ENCODE results near the gene DUX4.
A peak's percentile ranks its signal among the peaks of the same experiment; 100 is the strongest.
"Not testable (repeated sequence)": the region's sequence is repeated elsewhere in the genome, so short reads cannot be mapped to it uniquely, and the experiment has no call there.

Gene DUX4

GRCh38 chr4:190173428-190173827 lies at the start of gene DUX4:
TSS of gene DUX4 (plus strand) at chr4:190173774. CDS start at chr4:190173774, 0 bp downstream.
- intact Hi-C loops (cut with DNase I); DNase-seq: not testable (repeated sequence)

GRCh38 chr4:190175436-190175835 lies 1.9 kb downstream of the DUX4 start:
- peak in 3 of 10 donors; percentile 5 to 61 (median 15) for DNase-seq
- intact Hi-C loops (cut with DNase I) = not testable (repeated sequence)

DNA sequence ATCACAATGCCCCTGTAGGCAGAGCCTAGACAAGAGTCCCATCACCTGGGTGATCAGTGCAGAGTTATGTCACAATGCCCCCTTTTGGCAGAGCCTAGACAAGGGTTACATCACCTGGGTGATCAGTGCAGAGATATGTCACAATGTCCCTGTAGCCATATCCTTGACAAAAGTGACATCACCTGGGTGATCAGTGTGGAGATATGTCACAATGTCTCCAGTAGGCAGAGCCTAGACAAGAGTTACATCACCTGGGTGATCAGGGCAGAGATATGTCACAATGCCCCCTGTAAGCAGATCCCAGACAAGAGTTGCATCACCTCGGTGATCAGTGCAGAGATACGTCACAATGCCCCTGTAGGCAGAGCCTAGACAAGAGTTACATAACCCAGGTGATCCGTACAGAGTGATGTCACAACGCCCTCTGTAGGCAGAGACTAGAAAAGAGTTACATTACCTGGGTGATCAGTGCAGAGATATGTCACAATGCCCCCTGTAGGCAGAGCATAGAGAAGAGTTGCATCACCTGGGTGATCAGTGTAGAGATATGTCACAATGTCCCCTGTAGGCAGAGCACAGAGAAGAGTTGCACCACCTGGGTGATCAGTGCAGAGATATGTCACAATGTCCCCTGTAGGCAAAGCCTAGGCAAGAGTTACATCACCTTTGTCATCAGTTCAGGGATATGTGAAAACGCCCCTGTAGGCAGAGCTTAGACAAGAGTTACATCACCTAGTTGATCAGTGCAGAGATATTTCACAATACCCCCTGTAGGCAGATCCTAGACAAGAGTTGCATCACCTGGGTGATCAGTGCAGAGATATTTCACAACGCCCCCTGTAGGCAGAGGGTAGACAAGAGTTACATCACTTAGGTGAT lies 4.4 kb downstream of the DUX4 start:
- DNase-seq = peak in 4 of 10 donors; percentile 6 to 25 (median 13)
- intact Hi-C loops (cut with DNase I) = not testable (repeated sequence)

GRCh38 chr4:190178606-190178990 lies 5.0 kb downstream of the DUX4 start:
- intact Hi-C loops (cut with DNase I); DNase-seq: not testable (repeated sequence)

DNA sequence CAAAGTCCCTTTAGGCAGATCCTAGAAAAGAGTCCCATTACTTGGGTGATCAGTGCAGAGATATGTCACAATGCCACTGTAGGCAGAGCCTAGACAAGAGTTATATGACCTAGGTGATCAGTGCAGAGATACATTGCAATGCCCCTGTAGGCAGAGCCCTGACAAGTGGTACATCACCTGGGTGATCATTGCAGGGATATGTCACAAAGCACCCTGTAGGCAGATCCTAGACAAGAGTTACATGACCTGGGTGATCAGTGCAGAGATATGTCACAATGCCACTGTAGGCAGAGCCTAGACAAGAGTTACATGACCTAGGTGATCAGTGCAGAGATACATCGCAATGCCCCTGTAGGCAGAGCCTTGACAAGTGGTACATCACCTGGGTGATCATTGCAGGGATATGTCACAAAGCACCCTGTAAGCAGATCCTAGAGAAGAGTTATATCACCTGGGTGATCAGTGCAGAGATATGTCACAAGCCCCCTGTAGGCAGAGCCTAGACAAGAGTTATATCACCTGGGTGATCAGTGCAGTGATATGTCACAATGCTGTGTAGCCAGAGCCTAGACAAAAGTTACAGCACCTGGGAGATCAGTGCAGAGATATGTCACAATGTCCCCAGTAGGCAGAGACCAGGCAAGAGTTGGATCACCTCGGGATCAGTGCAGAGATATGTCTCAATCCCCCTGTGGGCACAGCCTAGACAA lies 5.6 kb downstream of the DUX4 start:
- intact Hi-C loops (cut with DNase I) = not testable (repeated sequence)
- peak in 2 of 10 donors; percentile 0 to 16 for DNase-seq

- DNase-seq; intact Hi-C loops (cut with DNase I): not testable (repeated sequence)
Measured at GRCh38 chr4:190179740-190180094, 6.1 kb downstream of the DUX4 start.

GRCh38 chr4:190180947-190181346 lies 7.4 kb downstream of the DUX4 start:
- intact Hi-C loops (cut with DNase I); DNase-seq: not testable (repeated sequence)

DNA sequence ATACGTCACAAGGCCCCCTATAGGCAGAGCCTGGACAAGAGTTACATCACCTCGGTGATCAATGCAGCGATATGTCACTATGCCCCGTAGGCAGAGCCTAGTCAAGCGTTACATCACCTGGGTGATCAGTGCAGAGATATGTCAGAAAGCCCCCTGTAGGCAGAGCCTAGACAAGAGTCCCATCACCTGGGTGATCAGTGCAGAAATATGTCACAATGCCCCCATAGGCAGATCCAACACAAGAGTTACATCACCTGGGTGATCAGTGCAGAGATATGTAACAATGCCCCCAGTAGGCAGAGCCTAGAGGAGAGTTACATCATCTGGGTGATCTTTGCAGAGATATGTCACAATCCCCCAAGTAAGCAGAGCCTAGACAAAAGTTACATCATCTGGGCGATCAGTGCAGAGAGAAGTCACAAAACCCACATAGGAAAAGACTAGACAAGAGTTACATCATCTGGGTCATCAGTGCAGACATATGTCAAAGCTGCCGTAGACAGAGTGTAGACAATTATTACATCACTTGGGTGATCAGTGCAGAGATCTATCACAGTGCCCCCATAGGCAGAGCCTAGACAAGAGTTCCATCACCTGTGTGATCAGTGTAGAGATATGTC lies 8.0 kb downstream of the DUX4 start:
- DNase-seq = peak in 5 of 10 donors; percentile 8 to 65 (median 19)
- intact Hi-C loops (cut with DNase I) = not testable (repeated sequence)

- peak in 3 of 10 donors; percentile 37 to 70 (median 67) for DNase-seq
- intact Hi-C loops (cut with DNase I) = not testable (repeated sequence)
Measured at GRCh38 chr4:190203510-190203909, 29.9 kb downstream of the DUX4 start.
